GM12873 (cell line): ENCODE results near the gene RASAL3.

ENCODE experiments used
- CTCF ChIP-seq: IDR thresholded peaks from 2 replicates; pipeline ENCODE4 v1.5.1; 2012; ENCODE audit warnings: low read depth, mild to moderate bottlenecking, moderate library complexity, low read length, control low read depth; ENCODE audit not compliant: insufficient read depth; ENCODE audit errors: missing control alignments

RASAL3 gene

GRCh38 chr19:15422296-15423075 lies 41.9 kb downstream of the RASAL3 start:
- no peak for TF ChIP-seq CTCF

GRCh38 chr19:15421721-15422260 lies 42.6 kb downstream of the RASAL3 start:
- TF ChIP-seq CTCF = no peak

GRCh38 chr19:15421136-15421695 lies 43.1 kb downstream of the RASAL3 start:
- no peak for TF ChIP-seq CTCF

GRCh38 chr19:15419413-15420025 lies 44.8 kb downstream of the RASAL3 start:
- no peak for TF ChIP-seq CTCF

GRCh38 chr19:15418579-15419412 lies 45.5 kb downstream of the RASAL3 start, which contains the start of gene AKAP8L:
Gene AKAP8L, minus strand, starts transcription at chr19:15418988. Its CDS starts 65 bp downstream, at chr19:15418923.
- TF ChIP-seq CTCF = peak; percentile 83

- no peak for TF ChIP-seq CTCF
Observed at GRCh38 chr19:15418231-15418578, 46.1 kb downstream of the RASAL3 start.

GRCh38 chr19:15417699-15418098 lies 46.6 kb downstream of the RASAL3 start:
- no peak for TF ChIP-seq CTCF
